IMR-90 (cell line): Measurements from ENCODE around the gene TAF6L. TPM values are rescaled to one million over a fixed set of nuclear protein-coding genes. Genes with fewer than 3 reads are reported as not detected.

Experiments
- ATAC-seq: fragments of 200-7000 bp; cut with Tn5 transposase; 2 replicates; pipeline ENCODE4 v1.9.1; 2020; ENCODE audit warnings: low read depth, mild to moderate bottlenecking, moderate library complexity
- BruUV-seq: library from RNA; stranded (reverse); fragments of 400-500 nt; replicated peaks from 2 replicates; lab custom pipeline; 2021; lab: Mats Ljungman, UMichigan
- CTCF ChIA-PET: fragments of 300-600 bp; formaldehyde crosslinking; extraction: SDS; loops from one replicate; lab custom pipeline; 2021; ENCODE audit warnings: antibody characterized with exemption; lab: Yijun Ruan, JAX
- POLR2A ChIA-PET: fragments of 300-600 bp; sonication (Branson Sonifier 250); formaldehyde crosslinking; loops from one replicate; lab custom pipeline; 2022; ENCODE audit warnings: antibody characterized with exemption; ENCODE audit not compliant: unreplicated experiment; lab: Charles Lee
- DNase-seq: peaks from one replicate; pipeline ENCODE4 v3.0.0; 2013
- H2AFZ ChIP-seq: replicated peaks from 2 replicates; pipeline ENCODE3; 2013; ENCODE audit warnings: low read length, mild to moderate bottlenecking; ENCODE audit not compliant: poor library complexity
- H2AK5ac ChIP-seq: 2 replicates; pipeline ENCODE4 v1.6.1; 2013; ENCODE audit warnings: low read depth, low read length, inconsistent platforms
- H2AK9ac ChIP-seq: replicated peaks from 2 replicates; pipeline ENCODE3; 2013; ENCODE audit warnings: mild to moderate bottlenecking, low read depth, low read length, moderate library complexity; ENCODE audit not compliant: poor library complexity
- H2BK120ac ChIP-seq: 2 replicates; pipeline ENCODE4 v1.6.1; 2013; ENCODE audit warnings: low read depth, low read length, inconsistent platforms
- H2BK15ac ChIP-seq: 3 replicates; pipeline ENCODE4 v1.6.1; 2013; ENCODE audit warnings: low read depth, low read length, inconsistent platforms
- H2BK20ac ChIP-seq: 2 replicates; pipeline ENCODE4 v1.6.1; 2013; ENCODE audit warnings: low read depth, mild to moderate bottlenecking, inconsistent platforms, low read length, moderate library complexity
- H2BK5ac ChIP-seq: 2 replicates; pipeline ENCODE4 v1.6.1; 2013; ENCODE audit warnings: mild to moderate bottlenecking, low read depth, low read length, inconsistent platforms; ENCODE audit not compliant: poor library complexity, severe bottlenecking
- H3K14ac ChIP-seq: replicated peaks from 2 replicates; pipeline ENCODE4 v1.6.1; 2013; ENCODE audit warnings: low read depth, low read length, inconsistent platforms
- H3K18ac ChIP-seq: 2 replicates; pipeline ENCODE4 v1.6.1; 2013; ENCODE audit warnings: low read depth, low read length, control low read depth
- H3K23ac ChIP-seq: 2 replicates; pipeline ENCODE4 v1.6.1; 2013; ENCODE audit warnings: low read depth, low read length, inconsistent platforms
- H3K27ac ChIP-seq: 2 replicates; pipeline ENCODE4 v1.5.1; 2013; ENCODE audit warnings: mild to moderate bottlenecking, control low read depth, low read length; ENCODE audit not compliant: insufficient read depth
- H3K27me3 ChIP-seq: 2 replicates; pipeline ENCODE4 v1.6.1; 2013; ENCODE audit warnings: low read length; ENCODE audit not compliant: control insufficient read depth, insufficient read depth
- H3K36me3 ChIP-seq: 2 replicates; pipeline ENCODE4 v1.6.1; 2013; ENCODE audit warnings: low read length, mixed read lengths; ENCODE audit not compliant: control insufficient read depth, insufficient read depth
- H3K4ac ChIP-seq: 2 replicates; pipeline ENCODE4 v1.6.1; 2013; ENCODE audit warnings: low read depth, low read length, inconsistent platforms
- H3K4me1 ChIP-seq: 2 replicates; pipeline ENCODE4 v1.6.1; 2013; ENCODE audit warnings: low read length, mixed read lengths; ENCODE audit not compliant: control insufficient read depth, insufficient read depth
- H3K4me2 ChIP-seq: 2 replicates; pipeline ENCODE4 v1.6.1; 2013; ENCODE audit warnings: low read depth, mild to moderate bottlenecking, control low read depth, low read length, moderate library complexity
- H3K4me3 ChIP-seq: 2 replicates; pipeline ENCODE4 v1.5.1; 2013; ENCODE audit warnings: low read depth, mild to moderate bottlenecking, control low read depth, low read length, moderate library complexity; ENCODE audit not compliant: insufficient read depth
- H3K56ac ChIP-seq: 2 replicates; pipeline ENCODE4 v1.6.1; 2013; ENCODE audit warnings: low read length, inconsistent platforms; ENCODE audit not compliant: insufficient read depth; ENCODE audit errors: extremely low read depth
- H3K79me1 ChIP-seq, 2 experiments: 2 replicates each; pipeline ENCODE4 v1.6.1; 2013; ENCODE audit warnings: low read length in 2 of 2, inconsistent platforms in 1 of 2, low read depth in 1 of 2
- H3K9ac ChIP-seq: 2 replicates; pipeline ENCODE4 v1.6.1; 2013; ENCODE audit warnings: low read depth, low read length, control low read depth
- H3K9me1 ChIP-seq: 2 replicates; pipeline ENCODE4 v1.6.1; 2013; ENCODE audit warnings: low read length, inconsistent platforms; ENCODE audit not compliant: insufficient read depth
- H3K9me3 ChIP-seq: 2 replicates; pipeline ENCODE4 v1.6.1; 2013; ENCODE audit warnings: low read length; ENCODE audit not compliant: control insufficient read depth, insufficient read depth
- H4K20me1 ChIP-seq: 2 replicates; pipeline ENCODE4 v1.6.1; 2013; ENCODE audit warnings: low read length, inconsistent platforms; ENCODE audit not compliant: insufficient read depth
- H4K5ac ChIP-seq: 2 replicates; pipeline ENCODE4 v1.6.1; 2013; ENCODE audit warnings: mild to moderate bottlenecking, low read depth, low read length, control low read depth
- H4K8ac ChIP-seq, 2 experiments: 2 replicates each; pipeline ENCODE4 v1.6.1; 2013; ENCODE audit warnings: low read depth in 2 of 2, low read length in 2 of 2, control low read depth in 1 of 2, inconsistent platforms in 1 of 2
- H4K91ac ChIP-seq: 2 replicates; pipeline ENCODE4 v1.6.1; 2013; ENCODE audit warnings: low read depth, low read length, inconsistent platforms; ENCODE audit not compliant: insufficient read depth
- BHLHE40 ChIP-seq: fragments of 150-350 bp; IDR thresholded peaks from 2 replicates; pipeline ENCODE4 v1.6.1; 2016; ENCODE audit warnings: mild to moderate bottlenecking, low read depth, low read length
- CEBPB ChIP-seq: IDR thresholded peaks from 2 replicates; pipeline ENCODE4 v1.6.1; 2012; ENCODE audit warnings: low read depth, low read length, improper control_type of control experiment
- CHD1 ChIP-seq: IDR thresholded peaks from 2 replicates; pipeline ENCODE4 v1.6.1; 2012; ENCODE audit warnings: low read depth, low read length, improper control_type of control experiment
- FOS ChIP-seq: fragments of 150-350 bp; IDR thresholded peaks from 2 replicates; pipeline ENCODE4 v1.6.1; 2016; ENCODE audit warnings: low read depth, low read length
- MAFK ChIP-seq: IDR thresholded peaks from 2 replicates; pipeline ENCODE4 v1.6.1; 2012; ENCODE audit warnings: low read depth, low read length, improper control_type of control experiment
- MAZ ChIP-seq: IDR thresholded peaks from 2 replicates; pipeline ENCODE4 v1.6.1; 2012; ENCODE audit warnings: low read depth, mild to moderate bottlenecking, low read length, improper control_type of control experiment, moderate library complexity, borderline replicate concordance
- MXI1 ChIP-seq: IDR thresholded peaks from 2 replicates; pipeline ENCODE4 v1.6.1; 2012; ENCODE audit warnings: low read depth, mild to moderate bottlenecking, low read length, moderate library complexity, borderline replicate concordance
- NFE2L2 ChIP-seq: fragments of 150-350 bp; IDR thresholded peaks from 2 replicates; pipeline ENCODE4 v1.6.1; 2016; ENCODE audit warnings: low read depth, mild to moderate bottlenecking, low read length
- POLR2A ChIP-seq: IDR thresholded peaks from 2 replicates; pipeline ENCODE4 v1.6.1; 2012; ENCODE audit warnings: mild to moderate bottlenecking, low read depth, low read length
- RAD21 ChIP-seq: IDR thresholded peaks from 2 replicates; pipeline ENCODE4 v1.6.1; 2012; ENCODE audit warnings: low read length, improper control_type of control experiment
- RCOR1 ChIP-seq: IDR thresholded peaks from 2 replicates; pipeline ENCODE4 v1.6.1; 2012; ENCODE audit warnings: mild to moderate bottlenecking, low read length, improper control_type of control experiment; ENCODE audit not compliant: insufficient replicate concordance
- RFX5 ChIP-seq: IDR thresholded peaks from 2 replicates; pipeline ENCODE4 v1.8.0; 2012; ENCODE audit warnings: low read depth, mild to moderate bottlenecking, low read length, moderate library complexity
- SMC3 ChIP-seq: fragments of 150-350 bp; IDR thresholded peaks from 2 replicates; pipeline ENCODE4 v1.6.1; 2016; ENCODE audit warnings: low read depth, mild to moderate bottlenecking, antibody characterized with exemption, low read length, moderate library complexity
- WGBS, 2 experiments: methylation state at CpG; one replicate each; pipeline versions ENCODE4 v1.1.5 to v1.1.7; 2013; ENCODE audit warnings: missing lambda C conversion rate in 2 of 2; ENCODE audit not compliant: insufficient read length in 1 of 2; ENCODE audit errors: extremely low coverage in 2 of 2; 5-methylcytosine and 5-hydroxymethylcytosine counted together
- dilution Hi-C: fragments of 300-500 bp; cut with HindIII; formaldehyde crosslinking; loops from one replicate; pipeline ENCODE4 v1.14.3; 2018; ENCODE audit warnings: low sequenced_read_pairs; ENCODE audit not compliant: unreplicated experiment
- in situ Hi-C: fragments of 300-500 bp; cut with MboI; formaldehyde crosslinking; loops from 3 replicates; pipeline ENCODE4 v1.14.3; 2019; ENCODE audit warnings: low sequenced_read_pairs, inconsistent platforms, mixed read lengths
- intact Hi-C: fragments of 100-400 bp; cut with micrococcal nuclease; formaldehyde crosslinking; loops from 2 replicates; pipeline ENCODE4 v1.10.0; 2022
- polyA plus RNA-seq, 3 experiments: library from polyadenylated mRNA; depleted of rRNA; stranded (reverse); fragments of >200 nt; gene quantifications; 2 replicates each; pipeline ENCODE4 v1.2.3, GENCODE V29; 2012; ENCODE audit warnings: low replicate concordance in 1 of 3
- total RNA-seq: library from RNA; depleted of rRNA; stranded (reverse); fragments of >200 nt; gene quantifications from 2 replicates; pipeline ENCODE4 v1.2.3, GENCODE V29; 2012
- TF ChIP-seq, protein P1 (sequence below): fragments of 150-350 bp; IDR thresholded peaks from 2 replicates; pipeline ENCODE4 v1.6.1; 2016; ENCODE audit warnings: low read depth, mild to moderate bottlenecking, low read length, moderate library complexity, borderline replicate concordance
- TF ChIP-seq, protein P2 (sequence below): conservative IDR thresholded peaks from 2 replicates; pipeline ENCODE4 v1.5.1; 2012; ENCODE audit warnings: mild to moderate bottlenecking, low read depth, low read length, improper control_type of control experiment
- TF ChIP-seq, protein P3 (sequence below): fragments of 150-350 bp; IDR thresholded peaks from 2 replicates; pipeline ENCODE4 v1.6.1; 2017; ENCODE audit warnings: mild to moderate bottlenecking, antibody characterized with exemption, low read length, low read depth

TAF6L gene
- total and polyA plus RNA-seq, 2 of the 4 experiments (the other 2 are of a cell fraction), result 9.5 to 13.5 TPM

DNA sequence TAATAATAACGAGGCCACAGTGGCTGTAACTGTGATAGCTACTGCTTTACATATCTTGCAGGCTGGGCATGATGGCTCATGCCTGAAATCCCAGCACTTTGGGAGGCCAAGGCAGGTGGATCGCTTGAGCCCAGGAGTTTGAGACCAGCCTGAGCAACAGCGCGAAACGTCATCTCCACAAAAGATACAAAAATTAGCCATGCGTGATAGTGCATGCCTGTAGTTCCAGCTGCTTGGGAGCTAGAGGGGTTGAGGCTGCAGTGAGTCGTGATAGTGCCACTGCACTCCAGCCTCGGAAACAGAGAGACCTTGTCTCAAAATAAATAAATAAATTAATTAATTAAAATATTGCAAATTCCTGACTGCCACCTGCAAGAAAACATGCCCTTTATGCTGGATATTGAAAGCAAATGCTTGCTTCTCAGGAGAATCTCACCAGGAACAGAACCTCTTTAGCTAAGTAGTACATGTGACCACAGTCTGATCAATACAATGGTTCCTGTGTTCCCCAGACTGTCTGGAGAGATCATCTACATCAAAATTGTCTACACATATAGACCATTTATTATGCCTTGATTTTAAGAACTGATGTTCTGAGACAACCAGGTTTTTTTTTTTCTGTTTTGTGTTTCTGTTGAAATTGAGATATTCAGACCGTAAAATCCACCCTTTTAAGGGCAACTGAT, 23.6 kb upstream of the TAF6L start:
- Histone ChIP-seq H2BK120ac (no peak overlapping the region), H3K4me2 (no peak overlapping the region), H3K14ac (no peak overlapping the region), H4K20me1 (no peaks in the 10 kb centered on the region), H3K23ac (no peak overlapping the region), H2BK20ac (no peak overlapping the region), H3K4me1 (no peaks in the 10 kb centered on the region), H3K9me1 (no peaks in the 10 kb centered on the region), H3K79me1 (peaks cover 11 to 28% of the 10 kb centered on the region in 2 experiments), H2AFZ (no peak overlapping the region), H3K56ac (no peak overlapping the region), H3K36me3 (peaks cover 9% of the 10 kb centered on the region), H4K91ac (no peak overlapping the region), H3K4ac (no peak overlapping the region), H2BK5ac (no peak overlapping the region), H3K9me3 (no peaks in the 10 kb centered on the region), H4K8ac (no peak overlapping the region), H3K4me3 (no peak overlapping the region), H2BK15ac (no peak overlapping the region), H3K9ac (no peak overlapping the region), H4K5ac (no peak overlapping the region), H2AK9ac (no peak overlapping the region), H2AK5ac (no peak overlapping the region), H3K18ac (no peak overlapping the region), H3K27ac (no peak overlapping the region), H3K27me3 (no peaks in the 10 kb centered on the region)
- in situ Hi-C loops (no loop called here), dilution Hi-C loops (no loop called here), intact Hi-C loops (no loop called here)
- ChIA-PET CTCF (interaction anchor here (1.4 kb wide), 1 partner anchor 39 kb away, joined by 5 read pairs; the partner anchor contains the start of gene TMEM179B), POLR2A (no interaction called here)
- WGBS, 2 experiments, result no CpG with 5 or more reads among the region's 9 CpGs
- no TSS peak for BruUV-seq
- TF ChIP-seq RFX5 (no peak), MAFK (no peak), NFE2L2 (no peak), MXI1 (no peak), CEBPB (no peak), POLR2A (no peak), MAZ (no peak), SMC3 (no peak), BHLHE40 (no peak), CHD1 (no peak), RAD21 (no peak), RCOR1 (no peak), FOS (no peak)
- TF ChIP-seq, protein P1, sequence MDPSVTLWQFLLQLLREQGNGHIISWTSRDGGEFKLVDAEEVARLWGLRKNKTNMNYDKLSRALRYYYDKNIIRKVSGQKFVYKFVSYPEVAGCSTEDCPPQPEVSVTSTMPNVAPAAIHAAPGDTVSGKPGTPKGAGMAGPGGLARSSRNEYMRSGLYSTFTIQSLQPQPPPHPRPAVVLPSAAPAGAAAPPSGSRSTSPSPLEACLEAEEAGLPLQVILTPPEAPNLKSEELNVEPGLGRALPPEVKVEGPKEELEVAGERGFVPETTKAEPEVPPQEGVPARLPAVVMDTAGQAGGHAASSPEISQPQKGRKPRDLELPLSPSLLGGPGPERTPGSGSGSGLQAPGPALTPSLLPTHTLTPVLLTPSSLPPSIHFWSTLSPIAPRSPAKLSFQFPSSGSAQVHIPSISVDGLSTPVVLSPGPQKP, result no peak
- TF ChIP-seq, protein P2, sequence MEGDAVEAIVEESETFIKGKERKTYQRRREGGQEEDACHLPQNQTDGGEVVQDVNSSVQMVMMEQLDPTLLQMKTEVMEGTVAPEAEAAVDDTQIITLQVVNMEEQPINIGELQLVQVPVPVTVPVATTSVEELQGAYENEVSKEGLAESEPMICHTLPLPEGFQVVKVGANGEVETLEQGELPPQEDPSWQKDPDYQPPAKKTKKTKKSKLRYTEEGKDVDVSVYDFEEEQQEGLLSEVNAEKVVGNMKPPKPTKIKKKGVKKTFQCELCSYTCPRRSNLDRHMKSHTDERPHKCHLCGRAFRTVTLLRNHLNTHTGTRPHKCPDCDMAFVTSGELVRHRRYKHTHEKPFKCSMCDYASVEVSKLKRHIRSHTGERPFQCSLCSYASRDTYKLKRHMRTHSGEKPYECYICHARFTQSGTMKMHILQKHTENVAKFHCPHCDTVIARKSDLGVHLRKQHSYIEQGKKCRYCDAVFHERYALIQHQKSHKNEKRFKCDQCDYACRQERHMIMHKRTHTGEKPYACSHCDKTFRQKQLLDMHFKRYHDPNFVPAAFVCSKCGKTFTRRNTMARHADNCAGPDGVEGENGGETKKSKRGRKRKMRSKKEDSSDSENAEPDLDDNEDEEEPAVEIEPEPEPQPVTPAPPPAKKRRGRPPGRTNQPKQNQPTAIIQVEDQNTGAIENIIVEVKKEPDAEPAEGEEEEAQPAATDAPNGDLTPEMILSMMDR, result no peak
- TF ChIP-seq, protein P3, sequence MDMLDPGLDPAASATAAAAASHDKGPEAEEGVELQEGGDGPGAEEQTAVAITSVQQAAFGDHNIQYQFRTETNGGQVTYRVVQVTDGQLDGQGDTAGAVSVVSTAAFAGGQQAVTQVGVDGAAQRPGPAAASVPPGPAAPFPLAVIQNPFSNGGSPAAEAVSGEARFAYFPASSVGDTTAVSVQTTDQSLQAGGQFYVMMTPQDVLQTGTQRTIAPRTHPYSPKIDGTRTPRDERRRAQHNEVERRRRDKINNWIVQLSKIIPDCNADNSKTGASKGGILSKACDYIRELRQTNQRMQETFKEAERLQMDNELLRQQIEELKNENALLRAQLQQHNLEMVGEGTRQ, result no peak
- DNase-seq, result no peak
- no peak; the same call in 1 of the 2 replicates for ATAC-seq
